Measurements from ENCODE around the gene TTC9C. TPM values are rescaled to one million over a fixed set of nuclear protein-coding genes. Genes with fewer than 3 reads are reported as not detected.

Gene TTC9C
- total and polyA plus RNA-seq, 2 of the 13 experiments (the other 11 are each of a cell fraction or from before 2014, with no cell fraction given), result 28.0 to 36.4 TPM

DNA sequence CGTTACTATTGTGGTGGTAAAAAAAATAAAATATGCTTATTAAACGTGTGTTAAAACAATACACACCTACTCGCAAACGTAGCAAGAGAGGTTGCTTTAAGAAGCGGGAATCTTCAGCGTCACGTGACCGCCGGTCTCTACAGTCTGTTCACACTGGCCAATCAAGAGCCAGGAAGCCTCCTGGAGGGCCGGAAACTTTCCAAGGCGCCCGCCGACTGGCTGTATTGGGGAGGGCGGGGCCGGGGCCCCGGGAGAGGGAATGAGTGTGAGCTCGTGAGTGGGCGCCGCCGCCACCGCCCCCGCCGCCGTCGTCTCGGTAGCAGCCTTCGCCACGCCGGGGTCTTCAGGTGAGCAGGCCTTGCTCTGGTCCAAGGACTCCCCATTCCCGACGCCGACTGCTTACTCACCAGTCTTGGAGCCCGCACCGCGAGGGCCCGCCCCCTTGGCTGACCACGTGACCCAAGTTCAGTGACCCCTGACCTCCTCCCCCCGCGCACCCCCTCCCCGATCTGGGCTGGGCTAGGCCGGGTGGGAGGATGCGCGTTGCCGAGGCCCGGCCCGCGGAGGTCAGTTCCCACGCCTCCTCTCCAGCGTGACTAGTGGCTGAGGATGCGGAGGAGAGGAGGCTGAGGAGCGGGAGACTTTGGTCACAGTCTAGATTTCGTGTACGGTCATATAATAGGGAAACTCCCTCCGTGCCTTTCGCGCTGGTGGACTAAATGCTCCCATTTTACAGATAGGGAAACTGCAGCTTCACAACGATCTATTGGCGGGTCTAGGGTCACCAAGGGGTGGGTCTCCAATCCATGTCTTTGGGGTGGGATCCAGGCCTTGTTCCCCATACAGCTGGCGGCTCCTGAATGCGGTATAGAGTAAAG is 43.1 kb downstream of the TTC9C start, which contains the start of gene TAF6L (continued):
- TF ChIP-seq, protein P1, sequence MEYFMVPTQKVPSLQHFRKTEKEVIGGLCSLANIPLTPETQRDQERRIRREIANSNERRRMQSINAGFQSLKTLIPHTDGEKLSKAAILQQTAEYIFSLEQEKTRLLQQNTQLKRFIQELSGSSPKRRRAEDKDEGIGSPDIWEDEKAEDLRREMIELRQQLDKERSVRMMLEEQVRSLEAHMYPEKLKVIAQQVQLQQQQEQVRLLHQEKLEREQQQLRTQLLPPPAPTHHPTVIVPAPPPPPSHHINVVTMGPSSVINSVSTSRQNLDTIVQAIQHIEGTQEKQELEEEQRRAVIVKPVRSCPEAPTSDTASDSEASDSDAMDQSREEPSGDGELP (IDR thresholded peaks at IDR 0.05; ENCODE audit: borderline replicate concordance, low read depth), result no peak
- TF ChIP-seq ZNF260 (CRISPR knock-in tag; IDR thresholded peaks at IDR 0.05; ENCODE audit: borderline replicate concordance, low read depth), result no peak
- TF ChIP-seq ZNF446 (CRISPR knock-in tag; IDR thresholded peaks at IDR 0.05), result no peak
- 0 out of 2 replicates have a peak, but pooled peaks have one; percentile 33 for TF ChIP-seq MEIS1 (CRISPR knock-in tag; IDR thresholded peaks at IDR 0.05; ENCODE audit: borderline replicate concordance)
- TF ChIP-seq RNF2 (conservative IDR thresholded peaks at IDR 0.05; ENCODE audit: low read depth), result peak; percentile 24; the same call in 1 of the 2 replicates
- TF ChIP-seq ZIK1 (CRISPR knock-in tag; IDR thresholded peaks at IDR 0.05; ENCODE audit: borderline replicate concordance, low read depth), result no peak
- TF ChIP-seq, protein P2, sequence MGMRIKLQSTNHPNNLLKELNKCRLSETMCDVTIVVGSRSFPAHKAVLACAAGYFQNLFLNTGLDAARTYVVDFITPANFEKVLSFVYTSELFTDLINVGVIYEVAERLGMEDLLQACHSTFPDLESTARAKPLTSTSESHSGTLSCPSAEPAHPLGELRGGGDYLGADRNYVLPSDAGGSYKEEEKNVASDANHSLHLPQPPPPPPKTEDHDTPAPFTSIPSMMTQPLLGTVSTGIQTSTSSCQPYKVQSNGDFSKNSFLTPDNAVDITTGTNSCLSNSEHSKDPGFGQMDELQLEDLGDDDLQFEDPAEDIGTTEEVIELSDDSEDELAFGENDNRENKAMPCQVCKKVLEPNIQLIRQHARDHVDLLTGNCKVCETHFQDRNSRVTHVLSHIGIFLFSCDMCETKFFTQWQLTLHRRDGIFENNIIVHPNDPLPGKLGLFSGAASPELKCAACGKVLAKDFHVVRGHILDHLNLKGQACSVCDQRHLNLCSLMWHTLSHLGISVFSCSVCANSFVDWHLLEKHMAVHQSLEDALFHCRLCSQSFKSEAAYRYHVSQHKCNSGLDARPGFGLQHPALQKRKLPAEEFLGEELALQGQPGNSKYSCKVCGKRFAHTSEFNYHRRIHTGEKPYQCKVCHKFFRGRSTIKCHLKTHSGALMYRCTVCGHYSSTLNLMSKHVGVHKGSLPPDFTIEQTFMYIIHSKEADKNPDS (CRISPR knock-in tag; IDR thresholded peaks at IDR 0.05), result no peak
- no peak; the same call in 1 of the 2 replicates for TF ChIP-seq ETV5 (CRISPR knock-in tag; IDR thresholded peaks at IDR 0.05; ENCODE audit: borderline replicate concordance)
- TF ChIP-seq, protein P3, sequence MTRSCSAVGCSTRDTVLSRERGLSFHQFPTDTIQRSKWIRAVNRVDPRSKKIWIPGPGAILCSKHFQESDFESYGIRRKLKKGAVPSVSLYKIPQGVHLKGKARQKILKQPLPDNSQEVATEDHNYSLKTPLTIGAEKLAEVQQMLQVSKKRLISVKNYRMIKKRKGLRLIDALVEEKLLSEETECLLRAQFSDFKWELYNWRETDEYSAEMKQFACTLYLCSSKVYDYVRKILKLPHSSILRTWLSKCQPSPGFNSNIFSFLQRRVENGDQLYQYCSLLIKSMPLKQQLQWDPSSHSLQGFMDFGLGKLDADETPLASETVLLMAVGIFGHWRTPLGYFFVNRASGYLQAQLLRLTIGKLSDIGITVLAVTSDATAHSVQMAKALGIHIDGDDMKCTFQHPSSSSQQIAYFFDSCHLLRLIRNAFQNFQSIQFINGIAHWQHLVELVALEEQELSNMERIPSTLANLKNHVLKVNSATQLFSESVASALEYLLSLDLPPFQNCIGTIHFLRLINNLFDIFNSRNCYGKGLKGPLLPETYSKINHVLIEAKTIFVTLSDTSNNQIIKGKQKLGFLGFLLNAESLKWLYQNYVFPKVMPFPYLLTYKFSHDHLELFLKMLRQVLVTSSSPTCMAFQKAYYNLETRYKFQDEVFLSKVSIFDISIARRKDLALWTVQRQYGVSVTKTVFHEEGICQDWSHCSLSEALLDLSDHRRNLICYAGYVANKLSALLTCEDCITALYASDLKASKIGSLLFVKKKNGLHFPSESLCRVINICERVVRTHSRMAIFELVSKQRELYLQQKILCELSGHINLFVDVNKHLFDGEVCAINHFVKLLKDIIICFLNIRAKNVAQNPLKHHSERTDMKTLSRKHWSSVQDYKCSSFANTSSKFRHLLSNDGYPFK (CRISPR knock-in tag; IDR thresholded peaks at IDR 0.05; ENCODE audit: borderline replicate concordance), result peak; percentile 44; the same call in 1 of the 2 replicates
- no peak for TF ChIP-seq MED8 (CRISPR knock-in tag; IDR thresholded peaks at IDR 0.05; ENCODE audit: insufficient replicate concordance)
- no peak for TF ChIP-seq ZBTB42 (CRISPR knock-in tag; IDR thresholded peaks at IDR 0.05)
- TF ChIP-seq, protein P4, sequence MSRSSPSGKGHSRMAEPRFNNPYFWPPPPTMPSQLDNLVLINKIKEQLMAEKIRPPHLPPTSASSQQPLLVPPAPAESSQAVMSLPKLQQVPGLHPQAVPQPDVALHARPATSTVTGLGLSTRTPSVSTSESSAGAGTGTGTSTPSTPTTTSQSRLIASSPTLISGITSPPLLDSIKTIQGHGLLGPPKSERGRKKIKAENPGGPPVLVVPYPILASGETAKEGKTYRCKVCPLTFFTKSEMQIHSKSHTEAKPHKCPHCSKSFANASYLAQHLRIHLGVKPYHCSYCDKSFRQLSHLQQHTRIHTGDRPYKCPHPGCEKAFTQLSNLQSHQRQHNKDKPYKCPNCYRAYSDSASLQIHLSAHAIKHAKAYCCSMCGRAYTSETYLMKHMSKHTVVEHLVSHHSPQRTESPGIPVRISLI (CRISPR knock-in tag; IDR thresholded peaks at IDR 0.05; ENCODE audit: borderline replicate concordance), result 0 out of 2 replicates have a peak, but pooled peaks have one; percentile 37
- TF ChIP-seq TRIM24 (CRISPR knock-in tag; IDR thresholded peaks at IDR 0.05), result no peak
- TF ChIP-seq, protein P5, sequence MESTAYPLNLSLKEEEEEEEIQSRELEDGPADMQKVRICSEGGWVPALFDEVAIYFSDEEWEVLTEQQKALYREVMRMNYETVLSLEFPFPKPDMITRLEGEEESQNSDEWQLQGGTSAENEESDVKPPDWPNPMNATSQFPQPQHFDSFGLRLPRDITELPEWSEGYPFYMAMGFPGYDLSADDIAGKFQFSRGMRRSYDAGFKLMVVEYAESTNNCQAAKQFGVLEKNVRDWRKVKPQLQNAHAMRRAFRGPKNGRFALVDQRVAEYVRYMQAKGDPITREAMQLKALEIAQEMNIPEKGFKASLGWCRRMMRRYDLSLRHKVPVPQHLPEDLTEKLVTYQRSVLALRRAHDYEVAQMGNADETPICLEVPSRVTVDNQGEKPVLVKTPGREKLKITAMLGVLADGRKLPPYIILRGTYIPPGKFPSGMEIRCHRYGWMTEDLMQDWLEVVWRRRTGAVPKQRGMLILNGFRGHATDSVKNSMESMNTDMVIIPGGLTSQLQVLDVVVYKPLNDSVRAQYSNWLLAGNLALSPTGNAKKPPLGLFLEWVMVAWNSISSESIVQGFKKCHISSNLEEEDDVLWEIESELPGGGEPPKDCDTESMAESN (CRISPR knock-in tag; conservative IDR thresholded peaks at IDR 0.05), result peak; percentile 64
- TF ChIP-seq TEAD3 (CRISPR knock-in tag; optimal IDR thresholded peaks at IDR 0.05; ENCODE audit: borderline replicate concordance), result peak; percentile 44
- no peak for TF ChIP-seq ZNF549 (CRISPR knock-in tag; IDR thresholded peaks at IDR 0.05)
- TF ChIP-seq ZNF703 (CRISPR knock-in tag; IDR thresholded peaks at IDR 0.05; ENCODE audit: borderline replicate concordance), result no peak
- no peak for TF ChIP-seq TCF12 (IDR thresholded peaks at IDR 0.05)
- TF ChIP-seq TCF12 (CRISPR knock-in tag; IDR thresholded peaks at IDR 0.05), result no peak
